ENCODE results near the gene FOXO6. TPM values are rescaled to one million over a fixed set of nuclear protein-coding genes. Genes with fewer than 3 reads are reported as not detected.

FOXO6 gene
- total RNA-seq, 4 donors from 2014 or later, result 0.44 to 4.4 (median 1.7) TPM

- H3K9me3 ChIP-seq, result no peaks in the 10 kb centered on the region
- TF ChIP-seq EP300 (IDR thresholded peaks at IDR 0.05) (no peak), POLR2A (IDR thresholded peaks at IDR 0.05) (no peak), CTCF (IDR thresholded peaks at IDR 0.05) (no peak)
- WGBS, 2 donors, result 57 to 63% methylated on average over 9 of the region's 9 CpGs
- no peak overlapping the region for H3K4me3 ChIP-seq
- no peak for DNase-seq (ENCODE audit: low spot score in 2 of 2)
- H3K27ac ChIP-seq, result no peak overlapping the region
- H3K36me3 ChIP-seq, result no peaks in the 10 kb centered on the region
- peaks cover 0 to 12% (median 0%) of the 10 kb centered on the region in 4 donors for H3K4me1 ChIP-seq
- peaks cover 0 to 9% of the 10 kb centered on the region in 2 donors for H3K27me3 ChIP-seq
Observed at GRCh38 chr1:41353744-41354143, 7.5 kb upstream of the FOXO6 start.

- Histone ChIP-seq H3K36me3 (no peaks in the 10 kb centered on the region), H3K9me3 (no peaks in the 10 kb centered on the region), H3K27me3 (peaks cover 0 to 9% of the 10 kb centered on the region in 2 donors), H3K4me1 (peaks cover 0 to 23% (median 0%) of the 10 kb centered on the region in 4 donors), H3K27ac (no peak overlapping the region), H3K4me3 (no peak overlapping the region)
- TF ChIP-seq CTCF (IDR thresholded peaks at IDR 0.05), result no peak
- TF ChIP-seq POLR2A (IDR thresholded peaks at IDR 0.05), result no peak
- TF ChIP-seq EP300 (IDR thresholded peaks at IDR 0.05), result no peak
- 77 to 88% methylated on average over 3 of the region's 3 CpGs for WGBS, 2 donors
- DNase-seq (ENCODE audit: low spot score in 2 of 2), result no peak
Observed at GRCh38 chr1:41354956-41355355, 6.3 kb upstream of the FOXO6 start.

- Histone ChIP-seq H3K27ac (no peak overlapping the region), H3K36me3 (no peaks in the 10 kb centered on the region), H3K4me1 (peaks cover 0 to 27% (median under 1%) of the 10 kb centered on the region in 4 donors), H3K4me3 (no peak overlapping the region), H3K27me3 (peaks cover 0 to 9% of the 10 kb centered on the region in 2 donors), H3K9me3 (no peaks in the 10 kb centered on the region)
- DNase-seq (ENCODE audit: low spot score in 2 of 2), result no peak
- WGBS, 2 donors, result 100% methylated on average over 1 of the region's 1 CpG
- TF ChIP-seq CTCF (IDR thresholded peaks at IDR 0.05) (no peak), EP300 (IDR thresholded peaks at IDR 0.05) (no peak), POLR2A (IDR thresholded peaks at IDR 0.05) (no peak)
Observed at GRCh38 chr1:41355356-41355755, 5.9 kb upstream of the FOXO6 start.

GRCh38 chr1:41355761-41356160, 5.5 kb upstream of the FOXO6 start:
- H3K36me3 ChIP-seq, result no peaks in the 10 kb centered on the region
- no peaks in the 10 kb centered on the region for H3K9me3 ChIP-seq
- H3K4me3 ChIP-seq, result no peak overlapping the region
- no peak overlapping the region for H3K27ac ChIP-seq
- H3K4me1 ChIP-seq, result peaks cover 0 to 31% (median 2%) of the 10 kb centered on the region in 4 donors
- no peak for TF ChIP-seq EP300 (IDR thresholded peaks at IDR 0.05)
- no peak for TF ChIP-seq POLR2A (IDR thresholded peaks at IDR 0.05)
- no peak for TF ChIP-seq CTCF (IDR thresholded peaks at IDR 0.05)
- DNase-seq (ENCODE audit: low spot score in 2 of 2), result no peak
- peaks cover 0 to 9% of the 10 kb centered on the region in 2 donors for H3K27me3 ChIP-seq
- 68 to 78% methylated on average over 6 of the region's 6 CpGs for WGBS, 2 donors

- Histone ChIP-seq H3K27ac (no peak overlapping the region), H3K4me3 (no peak overlapping the region), H3K9me3 (no peaks in the 10 kb centered on the region), H3K36me3 (no peaks in the 10 kb centered on the region), H3K27me3 (peaks cover 0 to 9% of the 10 kb centered on the region in 2 donors), H3K4me1 (peaks cover 0 to 35% (median 5%) of the 10 kb centered on the region in 4 donors)
- WGBS, 2 donors, result 91 to 98% methylated on average over 4 of the region's 4 CpGs
- TF ChIP-seq CTCF (IDR thresholded peaks at IDR 0.05), result no peak
- TF ChIP-seq POLR2A (IDR thresholded peaks at IDR 0.05), result no peak
- TF ChIP-seq EP300 (IDR thresholded peaks at IDR 0.05), result no peak
- no peak for DNase-seq (ENCODE audit: low spot score in 2 of 2)
Observed at GRCh38 chr1:41356752-41357151, 4.5 kb upstream of the FOXO6 start.

Measured in tibial nerve (tissue), 4 donors.